ENCODE measurements around the gene SHLD1. TPM values are rescaled to one million over a fixed set of nuclear protein-coding genes. Genes with fewer than 3 reads are reported as not detected.

SHLD1 gene
- total RNA-seq, 1 experiment from 2014 or later: 2.4 TPM

DNA sequence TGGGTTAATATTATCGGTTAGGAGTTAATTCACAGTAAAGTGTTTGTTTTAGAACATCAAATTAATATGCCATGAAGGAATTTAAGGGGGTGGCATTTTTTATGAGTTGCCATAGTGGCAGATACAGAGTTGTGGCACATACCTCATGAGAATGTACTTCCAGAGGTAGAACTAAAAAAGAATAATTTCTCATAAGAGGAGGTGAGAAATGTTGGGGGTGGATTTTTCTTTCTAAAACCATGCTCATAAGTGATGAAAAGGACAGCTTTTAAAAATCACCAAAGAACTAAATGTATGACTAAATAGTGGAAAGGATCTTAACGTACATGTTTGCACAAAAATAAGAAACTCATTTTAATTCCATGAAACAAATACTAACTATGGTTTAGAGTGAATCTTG, 58.7 kb downstream of the SHLD1 start:
- ATAC-seq (no peak), DNase-seq (ENCODE audit: low read depth, low spot score) (no peak)
- H3K4me2 ChIP-seq (ENCODE audit: low read length): no peak overlapping the region
- no peak overlapping the region for H2AFZ ChIP-seq (ENCODE audit: low read depth, low read length, poor library complexity, severe bottlenecking)
- H3K9me3 ChIP-seq (ENCODE audit: control insufficient read depth in 1 of 2, insufficient read depth in 1 of 2, low read depth in 1 of 2, low read length in 2 of 2): no peaks in the 10 kb centered on the region
- peaks cover 6 to 11% of the 10 kb centered on the region in 2 experiments; a peak in 2 of 4 replicates for H3K4me1 ChIP-seq (ENCODE audit: control insufficient read depth in 1 of 2, insufficient read depth in 2 of 2, low read length in 2 of 2)
- no peaks in the 10 kb centered on the region; the same call in 1 of the 2 replicates for H4K20me1 ChIP-seq (ENCODE audit: insufficient read depth)
- H3K9me2 ChIP-seq (ENCODE audit: insufficient read depth): no peaks in the 10 kb centered on the region
- H3K27me3 ChIP-seq (ENCODE audit: insufficient read depth, low read length): no peaks in the 10 kb centered on the region
- intact Hi-C loops (cut with micrococcal nuclease): loop anchor here (10.0 kb wide), 1 partner anchor 126 kb away; no protein-coding TSS in a partner anchor
- RAD21 ChIA-PET (ENCODE audit: low non-redundant PET in 1 of 2, low total read pairs in 2 of 2, uncharacterized antibody in 2 of 2, unreplicated experiment in 2 of 2): no interaction called here
- CTCF ChIA-PET: no interaction called here
- no peak overlapping the region for H3K27ac ChIP-seq (ENCODE audit: low read depth, low read length)
- no peak overlapping the region for H3K9ac ChIP-seq (ENCODE audit: low read length)
- no peak overlapping the region for H3K4me3 ChIP-seq (replicated peaks in 1 of 2; ENCODE audit: low read depth in 1 of 2, low read length in 2 of 2)
- no peaks in the 10 kb centered on the region for H3K79me2 ChIP-seq (ENCODE audit: insufficient read depth, low read length)
- TF ChIP-seq, protein P1, sequence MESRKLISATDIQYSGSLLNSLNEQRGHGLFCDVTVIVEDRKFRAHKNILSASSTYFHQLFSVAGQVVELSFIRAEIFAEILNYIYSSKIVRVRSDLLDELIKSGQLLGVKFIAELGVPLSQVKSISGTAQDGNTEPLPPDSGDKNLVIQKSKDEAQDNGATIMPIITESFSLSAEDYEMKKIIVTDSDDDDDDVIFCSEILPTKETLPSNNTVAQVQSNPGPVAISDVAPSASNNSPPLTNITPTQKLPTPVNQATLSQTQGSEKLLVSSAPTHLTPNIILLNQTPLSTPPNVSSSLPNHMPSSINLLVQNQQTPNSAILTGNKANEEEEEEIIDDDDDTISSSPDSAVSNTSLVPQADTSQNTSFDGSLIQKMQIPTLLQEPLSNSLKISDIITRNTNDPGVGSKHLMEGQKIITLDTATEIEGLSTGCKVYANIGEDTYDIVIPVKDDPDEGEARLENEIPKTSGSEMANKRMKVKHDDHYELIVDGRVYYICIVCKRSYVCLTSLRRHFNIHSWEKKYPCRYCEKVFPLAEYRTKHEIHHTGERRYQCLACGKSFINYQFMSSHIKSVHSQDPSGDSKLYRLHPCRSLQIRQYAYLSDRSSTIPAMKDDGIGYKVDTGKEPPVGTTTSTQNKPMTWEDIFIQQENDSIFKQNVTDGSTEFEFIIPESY (IDR thresholded peaks at IDR 0.05; ENCODE audit: extremely low read depth, insufficient replicate concordance, low read length): no peak
- TF ChIP-seq ZFX (IDR thresholded peaks at IDR 0.05): no peak
- TF ChIP-seq EGR1 (IDR thresholded peaks at IDR 0.05; ENCODE audit: low read depth): no peak
- no peak for TF ChIP-seq SP1 (IDR thresholded peaks at IDR 0.05; ENCODE audit: low read depth)
- TF ChIP-seq CEBPB (IDR thresholded peaks at IDR 0.05; ENCODE audit: low read depth): no peak
- no peak for TF ChIP-seq POLR2A (IDR thresholded peaks at IDR 0.05; ENCODE audit: borderline replicate concordance, extremely low read depth, insufficient read depth, insufficient read length)
- TF ChIP-seq YY1 (IDR thresholded peaks at IDR 0.05; ENCODE audit: extremely low read depth, insufficient replicate concordance, low read depth, low read length): no peak
- no peak for TF ChIP-seq SIN3A (IDR thresholded peaks at IDR 0.05; ENCODE audit: low read depth)
- TF ChIP-seq FOSL1 (IDR thresholded peaks at IDR 0.05; ENCODE audit: low read depth): no peak
- no peak for TF ChIP-seq POLR2AphosphoS5 (IDR thresholded peaks at IDR 0.05; ENCODE audit: low read depth, low read length)
- TF ChIP-seq, protein P2, sequence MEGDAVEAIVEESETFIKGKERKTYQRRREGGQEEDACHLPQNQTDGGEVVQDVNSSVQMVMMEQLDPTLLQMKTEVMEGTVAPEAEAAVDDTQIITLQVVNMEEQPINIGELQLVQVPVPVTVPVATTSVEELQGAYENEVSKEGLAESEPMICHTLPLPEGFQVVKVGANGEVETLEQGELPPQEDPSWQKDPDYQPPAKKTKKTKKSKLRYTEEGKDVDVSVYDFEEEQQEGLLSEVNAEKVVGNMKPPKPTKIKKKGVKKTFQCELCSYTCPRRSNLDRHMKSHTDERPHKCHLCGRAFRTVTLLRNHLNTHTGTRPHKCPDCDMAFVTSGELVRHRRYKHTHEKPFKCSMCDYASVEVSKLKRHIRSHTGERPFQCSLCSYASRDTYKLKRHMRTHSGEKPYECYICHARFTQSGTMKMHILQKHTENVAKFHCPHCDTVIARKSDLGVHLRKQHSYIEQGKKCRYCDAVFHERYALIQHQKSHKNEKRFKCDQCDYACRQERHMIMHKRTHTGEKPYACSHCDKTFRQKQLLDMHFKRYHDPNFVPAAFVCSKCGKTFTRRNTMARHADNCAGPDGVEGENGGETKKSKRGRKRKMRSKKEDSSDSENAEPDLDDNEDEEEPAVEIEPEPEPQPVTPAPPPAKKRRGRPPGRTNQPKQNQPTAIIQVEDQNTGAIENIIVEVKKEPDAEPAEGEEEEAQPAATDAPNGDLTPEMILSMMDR (IDR thresholded peaks at IDR 0.05 in 2 of 3, conservative IDR thresholded peaks at IDR 0.05 in 1 of 3; ENCODE audit: borderline replicate concordance in 1 of 3, insufficient read depth in 1 of 3, low read depth in 2 of 3, low read length in 2 of 3): no peak
- no peak for TF ChIP-seq ELF1 (IDR thresholded peaks at IDR 0.05; ENCODE audit: borderline replicate concordance, low read depth)
- BruUV-seq (replicated peaks): no TSS peak
- POLR2A ChIA-PET: no interaction called here
- H3K36me3 ChIP-seq (ENCODE audit: control insufficient read depth in 1 of 2, insufficient read depth in 2 of 2, low read length in 2 of 2): no peaks in the 10 kb centered on the region

Measured in HCT116 (cell line).